ENCODE measurements around the gene GPC6. TPM values are rescaled to one million over a fixed set of nuclear protein-coding genes. Genes with fewer than 3 reads are reported as not detected.

The GPC6 gene
- total and polyA plus RNA-seq, 4 donors, result 5.9 to 29.1 (median 18.2) TPM

GRCh38 chr13:93462151-93462550, 235.5 kb downstream of the GPC6 start:
- H3K4me1 ChIP-seq (ENCODE audit: control insufficient read depth in 4 of 4, insufficient read depth in 4 of 4, low read length in 3 of 4), result no peaks in the 10 kb centered on the region
- H3K36me3 ChIP-seq (ENCODE audit: control insufficient read depth in 4 of 4, insufficient read depth in 3 of 4, low read depth in 1 of 4, low read length in 3 of 4), result no peaks in the 10 kb centered on the region
- TF ChIP-seq RXRA (IDR thresholded peaks at IDR 0.05), result no peak
- TF ChIP-seq FOXA1 (IDR thresholded peaks at IDR 0.05), result no peak
- no peak for TF ChIP-seq TAF1 (conservative IDR thresholded peaks at IDR 0.05)
- TF ChIP-seq HNF4A (conservative IDR thresholded peaks at IDR 0.05), result no peak
- TF ChIP-seq NR2F2 (IDR thresholded peaks at IDR 0.05), result no peak
- no peak for TF ChIP-seq FOXA2 (IDR thresholded peaks at IDR 0.05)
- TF ChIP-seq YY1 (IDR thresholded peaks at IDR 0.05), result no peak
- no peak for TF ChIP-seq JUND (IDR thresholded peaks at IDR 0.05)
- no peak for TF ChIP-seq GABPA (IDR thresholded peaks at IDR 0.05 in 1 of 2, conservative IDR thresholded peaks at IDR 0.05 in 1 of 2)
- TF ChIP-seq EGR1 (IDR thresholded peaks at IDR 0.05; ENCODE audit: low read depth in 2 of 2), result no peak
- TF ChIP-seq, protein P1, sequence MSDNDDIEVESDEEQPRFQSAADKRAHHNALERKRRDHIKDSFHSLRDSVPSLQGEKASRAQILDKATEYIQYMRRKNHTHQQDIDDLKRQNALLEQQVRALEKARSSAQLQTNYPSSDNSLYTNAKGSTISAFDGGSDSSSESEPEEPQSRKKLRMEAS (IDR thresholded peaks at IDR 0.05), result no peak
- no peak for TF ChIP-seq ZBTB33 (IDR thresholded peaks at IDR 0.05)
- no peak for TF ChIP-seq HNF4G (IDR thresholded peaks at IDR 0.05)
- WGBS, result 91% methylated on average over 3 of the region's 3 CpGs
- H3K9me3 ChIP-seq (ENCODE audit: control insufficient read depth in 4 of 4, low read length in 3 of 4), result no peaks in the 10 kb centered on the region
- DNase-seq (ENCODE audit: low spot score), result no peak
- H3K27ac ChIP-seq (ENCODE audit: low read depth in 1 of 2, low read length in 2 of 2), result no peak overlapping the region
- no peak overlapping the region for H3K4me3 ChIP-seq (ENCODE audit: low read depth in 1 of 3, low read length in 3 of 3)
- H3K9ac ChIP-seq (ENCODE audit: low read depth in 1 of 2, low read length in 2 of 2), result no peak overlapping the region
- no peaks in the 10 kb centered on the region for H3K27me3 ChIP-seq (ENCODE audit: control insufficient read depth in 4 of 4, insufficient read depth in 4 of 4, low read length in 3 of 4)

DNA sequence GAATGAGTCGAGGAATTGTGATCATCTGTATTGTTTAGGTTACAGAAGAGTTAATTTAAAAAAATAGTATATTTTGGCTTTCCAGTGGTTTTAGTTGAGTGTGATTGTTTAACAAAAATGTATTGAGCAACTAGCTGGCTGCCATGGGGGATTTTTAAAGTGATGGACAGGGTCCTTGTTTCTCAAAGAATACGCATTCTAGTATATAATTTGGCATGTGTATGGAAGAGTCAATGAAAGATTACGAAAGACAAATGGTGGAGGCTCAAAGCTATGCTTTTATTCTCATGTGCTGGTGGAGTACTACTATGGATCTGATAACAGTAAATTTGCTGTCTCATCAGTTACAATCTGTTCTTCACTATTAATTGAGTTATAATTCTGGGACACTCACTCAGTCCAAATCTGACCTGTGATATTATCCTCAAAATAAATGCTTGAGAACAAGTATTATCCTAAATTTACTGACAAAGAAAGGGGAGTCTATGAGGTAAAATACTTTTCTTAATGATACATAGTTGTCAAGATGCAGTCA, 240.0 kb downstream of the GPC6 start:
- TF ChIP-seq HNF4A (conservative IDR thresholded peaks at IDR 0.05), result peak in 1 of 2 donors; percentile 58
- peak; percentile 39 for TF ChIP-seq ZBTB33 (IDR thresholded peaks at IDR 0.05)
- peak in 1 of 2 donors; percentile 61 for TF ChIP-seq RXRA (IDR thresholded peaks at IDR 0.05)
- peak; percentile 14 for TF ChIP-seq FOXA2 (IDR thresholded peaks at IDR 0.05)
- peak; percentile 76 for TF ChIP-seq YY1 (IDR thresholded peaks at IDR 0.05)
- TF ChIP-seq JUND (IDR thresholded peaks at IDR 0.05), result peak in 1 of 2 donors; percentile 14
- no peak for TF ChIP-seq FOXA1 (IDR thresholded peaks at IDR 0.05)
- TF ChIP-seq, protein P2, sequence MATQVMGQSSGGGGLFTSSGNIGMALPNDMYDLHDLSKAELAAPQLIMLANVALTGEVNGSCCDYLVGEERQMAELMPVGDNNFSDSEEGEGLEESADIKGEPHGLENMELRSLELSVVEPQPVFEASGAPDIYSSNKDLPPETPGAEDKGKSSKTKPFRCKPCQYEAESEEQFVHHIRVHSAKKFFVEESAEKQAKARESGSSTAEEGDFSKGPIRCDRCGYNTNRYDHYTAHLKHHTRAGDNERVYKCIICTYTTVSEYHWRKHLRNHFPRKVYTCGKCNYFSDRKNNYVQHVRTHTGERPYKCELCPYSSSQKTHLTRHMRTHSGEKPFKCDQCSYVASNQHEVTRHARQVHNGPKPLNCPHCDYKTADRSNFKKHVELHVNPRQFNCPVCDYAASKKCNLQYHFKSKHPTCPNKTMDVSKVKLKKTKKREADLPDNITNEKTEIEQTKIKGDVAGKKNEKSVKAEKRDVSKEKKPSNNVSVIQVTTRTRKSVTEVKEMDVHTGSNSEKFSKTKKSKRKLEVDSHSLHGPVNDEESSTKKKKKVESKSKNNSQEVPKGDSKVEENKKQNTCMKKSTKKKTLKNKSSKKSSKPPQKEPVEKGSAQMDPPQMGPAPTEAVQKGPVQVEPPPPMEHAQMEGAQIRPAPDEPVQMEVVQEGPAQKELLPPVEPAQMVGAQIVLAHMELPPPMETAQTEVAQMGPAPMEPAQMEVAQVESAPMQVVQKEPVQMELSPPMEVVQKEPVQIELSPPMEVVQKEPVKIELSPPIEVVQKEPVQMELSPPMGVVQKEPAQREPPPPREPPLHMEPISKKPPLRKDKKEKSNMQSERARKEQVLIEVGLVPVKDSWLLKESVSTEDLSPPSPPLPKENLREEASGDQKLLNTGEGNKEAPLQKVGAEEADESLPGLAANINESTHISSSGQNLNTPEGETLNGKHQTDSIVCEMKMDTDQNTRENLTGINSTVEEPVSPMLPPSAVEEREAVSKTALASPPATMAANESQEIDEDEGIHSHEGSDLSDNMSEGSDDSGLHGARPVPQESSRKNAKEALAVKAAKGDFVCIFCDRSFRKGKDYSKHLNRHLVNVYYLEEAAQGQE (IDR thresholded peaks at IDR 0.05), result no peak
- no peak for TF ChIP-seq TAF1 (conservative IDR thresholded peaks at IDR 0.05)
- TF ChIP-seq, protein P1 (IDR thresholded peaks at IDR 0.05), result peak; percentile 51
- peak in 1 of 2 donors; percentile 48 for TF ChIP-seq RAD21 (IDR thresholded peaks at IDR 0.05)
- Histone ChIP-seq H3K4me3 (ENCODE audit: low read depth in 1 of 3, low read length in 3 of 3) (no peak overlapping the region), H3K36me3 (ENCODE audit: control insufficient read depth in 4 of 4, insufficient read depth in 3 of 4, low read depth in 1 of 4, low read length in 3 of 4) (no peaks in the 10 kb centered on the region), H3K9ac (ENCODE audit: low read depth in 1 of 2, low read length in 2 of 2) (no peak overlapping the region), H3K27me3 (ENCODE audit: control insufficient read depth in 4 of 4, insufficient read depth in 4 of 4, low read length in 3 of 4) (no peaks in the 10 kb centered on the region), H3K4me1 (ENCODE audit: control insufficient read depth in 4 of 4, insufficient read depth in 4 of 4, low read length in 3 of 4) (no peaks in the 10 kb centered on the region), H3K27ac (ENCODE audit: low read depth in 1 of 2, low read length in 2 of 2) (no peak overlapping the region), H3K9me3 (ENCODE audit: control insufficient read depth in 4 of 4, low read length in 3 of 4) (peaks cover 0 to 11% (median 0%) of the 10 kb centered on the region in 4 donors)
- WGBS, result 46% methylated on average over 3 of the region's 3 CpGs
- DNase-seq (ENCODE audit: low spot score), result no peak

Measured in liver (tissue), 9 donors.